Medulla oblongata (tissue), 1 donor: ENCODE measurements around the gene P3H3.
"Not testable (repeated sequence)": the region's sequence is repeated elsewhere in the genome, so short reads cannot be mapped to it uniquely, and the experiment has no call there.

Experiments
- DNase-seq: peaks from one replicate; pipeline ENCODE4 v3.0.0-alpha.2; 2015; ENCODE audit errors: extremely low spot score

P3H3 gene

DNA sequence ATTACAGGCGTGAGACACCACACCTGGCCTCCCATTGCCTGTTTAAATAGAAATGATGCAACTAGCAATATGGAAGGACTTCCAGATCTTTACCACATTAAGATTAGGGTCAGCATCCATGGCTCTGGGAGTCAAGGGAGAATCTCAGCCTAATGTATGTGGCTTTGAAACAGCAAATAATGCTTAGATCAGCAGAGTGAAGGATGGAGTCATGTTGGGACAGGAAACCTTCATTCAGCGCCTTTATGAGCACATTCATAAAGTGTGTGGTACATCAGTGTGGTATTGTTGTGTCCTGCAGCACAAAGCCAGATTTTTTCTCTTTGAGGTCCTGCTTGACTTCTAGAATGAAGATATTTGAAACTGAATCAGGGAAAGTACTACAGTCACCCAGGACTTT lies 60.2 kb downstream of the P3H3 start:
- DNase-seq = peak; percentile 3

DNA sequence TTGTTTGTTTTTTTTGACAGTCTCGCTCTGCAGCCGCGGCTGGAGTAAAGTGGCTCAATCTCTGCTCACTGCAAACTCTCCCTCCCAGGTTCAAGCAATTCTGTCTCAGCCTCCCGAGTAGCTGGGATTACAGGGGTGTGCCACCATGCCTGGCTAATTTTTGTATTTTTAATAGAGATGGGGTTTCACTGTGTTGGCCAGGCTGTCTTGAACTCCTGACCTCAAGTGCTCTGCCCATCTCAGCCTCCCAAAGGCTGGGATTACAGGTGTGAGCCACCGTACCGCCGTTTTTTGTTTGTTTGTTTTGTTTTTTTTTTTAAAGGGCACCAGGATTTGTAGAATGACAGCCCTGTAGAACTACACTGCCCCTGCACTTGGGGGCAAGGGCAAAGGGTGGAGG lies 60.6 kb downstream of the P3H3 start:
- DNase-seq = not testable (repeated sequence)
